Thyroid gland (tissue), 4 donors: ENCODE data around the gene CMTM8.

Experiments
- CTCF ChIP-seq, 6 experiments: fragments of 200-600 bp in 3 of 6; fragments of 450-650 bp in 3 of 6; sonication (generic) in 3 of 6; IDR thresholded peaks; one replicate each; pipeline ENCODE4 v1.5.1; 2016 to 2019; ENCODE audit warnings: antibody characterized with exemption in 6 of 6, mild to moderate bottlenecking in 2 of 6, inconsistent platforms in 1 of 6, moderate library complexity in 1 of 6
- POLR2A ChIP-seq, 2 donors: fragments of 450-650 bp; IDR thresholded peaks; one replicate each; pipeline ENCODE4 v1.6.1; 2017; ENCODE audit warnings: antibody characterized with exemption in 2 of 2, mild to moderate bottlenecking in 2 of 2, moderate library complexity in 1 of 2

GRCh38 chr3:32359766-32360492 lies 121.4 kb downstream of the CMTM8 start:
- TF ChIP-seq CTCF (IDR thresholded peaks at IDR 0.05) (no peak), POLR2A (IDR thresholded peaks at IDR 0.05) (no peak)
